H1 (cell line): ENCODE measurements around the gene SIPA1L3.

Experiments
- CBX8 ChIP-seq: fragments of 300-800, 300-1000 bp; sonication (generic); IDR thresholded peaks from 2 replicates; pipeline ENCODE4 v1.7.1; 2016; ENCODE audit warnings: low read depth, low read length, borderline replicate concordance
- CEBPB ChIP-seq: IDR thresholded peaks from 2 replicates; pipeline ENCODE4 v1.6.1; 2012; ENCODE audit warnings: low read depth, low read length
- CHD2 ChIP-seq: IDR thresholded peaks from 2 replicates; pipeline ENCODE4 v1.6.1; 2012; ENCODE audit warnings: low read length, improper control_type of control experiment
- CREB1 ChIP-seq: IDR thresholded peaks from 2 replicates; pipeline ENCODE4 v1.6.1; 2012; ENCODE audit warnings: inconsistent platforms
- CTCF ChIP-seq, 3 experiments: IDR thresholded peaks; 1 replicate in 2 of 3; 2 replicates in 1 of 3; pipeline versions ENCODE4 v1.5.1 to v1.6.1; 2011; ENCODE audit warnings: low read length in 3 of 3, mild to moderate bottlenecking in 3 of 3, inconsistent platforms in 2 of 3, low read depth in 1 of 3, moderate library complexity in 1 of 3; ENCODE audit not compliant: insufficient read depth in 1 of 3; ENCODE audit errors: control extremely low read depth in 1 of 3
- EZH2 ChIP-seq: fragments of 200-600 bp; sonication (generic); IDR thresholded peaks from 2 replicates; pipeline ENCODE4 v1.7.1; 2012; ENCODE audit warnings: low read depth, mild to moderate bottlenecking, moderate library complexity, low read length, inconsistent platforms; ENCODE audit not compliant: severe bottlenecking
- HDAC2 ChIP-seq, 2 experiments: fragments of 300-600 bp in 1 of 2; sonication (generic) in 1 of 2; IDR thresholded peaks; 2 replicates each; pipeline ENCODE4 v1.6.1; 2011 to 2012; ENCODE audit warnings: low read depth in 2 of 2, low read length in 2 of 2, mild to moderate bottlenecking in 2 of 2, moderate library complexity in 2 of 2, borderline replicate concordance in 1 of 2, inconsistent platforms in 1 of 2
- JUN ChIP-seq: IDR thresholded peaks from 2 replicates; pipeline ENCODE4 v1.6.1; 2011; ENCODE audit warnings: low read depth, mild to moderate bottlenecking, improper control_type of control experiment, low read length
- JUND ChIP-seq: IDR thresholded peaks from 2 replicates; pipeline ENCODE4 v1.6.1; 2011; ENCODE audit warnings: mild to moderate bottlenecking, improper control_type of control experiment, low read length
- POLR2A ChIP-seq, 2 experiments: IDR thresholded peaks; 1 replicate in 1 of 2; 2 replicates in 1 of 2; pipeline ENCODE4 v1.6.1; 2011; ENCODE audit warnings: low read depth in 2 of 2, low read length in 2 of 2, mild to moderate bottlenecking in 2 of 2; ENCODE audit errors: control extremely low read depth in 1 of 2
- POLR2AphosphoS5 ChIP-seq: IDR thresholded peaks from 2 replicates; pipeline ENCODE4 v1.6.1; 2011; ENCODE audit warnings: low read depth, low read length
- SP1 ChIP-seq: IDR thresholded peaks from 2 replicates; pipeline ENCODE4 v1.6.1; 2011; ENCODE audit warnings: low read depth, low read length
- YY1 ChIP-seq: IDR thresholded peaks from 2 replicates; pipeline ENCODE4 v1.6.1; 2011; ENCODE audit warnings: low read depth, mild to moderate bottlenecking, low read length

GRCh38 chr19:37998801-37999308, 91.8 kb downstream of the SIPA1L3 start:
- TF ChIP-seq YY1 (no peak), CTCF (IDR thresholded peaks at IDR 0.05; ENCODE audit: control extremely low read depth in 1 of 3, insufficient read depth in 1 of 3, low read depth in 1 of 3, low read length in 3 of 3) (no peak), CEBPB (no peak), SP1 (no peak), JUND (no peak), CREB1 (no peak), HDAC2 (IDR thresholded peaks at IDR 0.05; ENCODE audit: borderline replicate concordance in 1 of 2, low read depth in 2 of 2, low read length in 2 of 2) (no peak), POLR2AphosphoS5 (no peak), JUN (no peak), POLR2A (IDR thresholded peaks at IDR 0.05; ENCODE audit: control extremely low read depth in 1 of 2, low read depth in 2 of 2, low read length in 2 of 2) (no peak), EZH2 (no peak), CBX8 (no peak), CHD2 (no peak)
